Medulla oblongata (tissue), 1 donor: Measurements from ENCODE around the gene HID1.
"Not testable (repeated sequence)": the region's sequence is repeated elsewhere in the genome, so short reads cannot be mapped to it uniquely, and the experiment has no call there.

Experiments used
- DNase-seq: peaks from one replicate; pipeline ENCODE4 v3.0.0-alpha.2; 2015; ENCODE audit errors: extremely low spot score

Gene HID1, protein sequence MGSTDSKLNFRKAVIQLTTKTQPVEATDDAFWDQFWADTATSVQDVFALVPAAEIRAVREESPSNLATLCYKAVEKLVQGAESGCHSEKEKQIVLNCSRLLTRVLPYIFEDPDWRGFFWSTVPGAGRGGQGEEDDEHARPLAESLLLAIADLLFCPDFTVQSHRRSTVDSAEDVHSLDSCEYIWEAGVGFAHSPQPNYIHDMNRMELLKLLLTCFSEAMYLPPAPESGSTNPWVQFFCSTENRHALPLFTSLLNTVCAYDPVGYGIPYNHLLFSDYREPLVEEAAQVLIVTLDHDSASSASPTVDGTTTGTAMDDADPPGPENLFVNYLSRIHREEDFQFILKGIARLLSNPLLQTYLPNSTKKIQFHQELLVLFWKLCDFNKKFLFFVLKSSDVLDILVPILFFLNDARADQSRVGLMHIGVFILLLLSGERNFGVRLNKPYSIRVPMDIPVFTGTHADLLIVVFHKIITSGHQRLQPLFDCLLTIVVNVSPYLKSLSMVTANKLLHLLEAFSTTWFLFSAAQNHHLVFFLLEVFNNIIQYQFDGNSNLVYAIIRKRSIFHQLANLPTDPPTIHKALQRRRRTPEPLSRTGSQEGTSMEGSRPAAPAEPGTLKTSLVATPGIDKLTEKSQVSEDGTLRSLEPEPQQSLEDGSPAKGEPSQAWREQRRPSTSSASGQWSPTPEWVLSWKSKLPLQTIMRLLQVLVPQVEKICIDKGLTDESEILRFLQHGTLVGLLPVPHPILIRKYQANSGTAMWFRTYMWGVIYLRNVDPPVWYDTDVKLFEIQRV

GRCh38 chr17:74972107-74972972 lies at the start of gene HID1:
TSS of gene HID1 (minus strand) at chr17:74972759. CDS start at chr17:74972656, 103 bp downstream.
- peak; percentile 51 for DNase-seq

DNA sequence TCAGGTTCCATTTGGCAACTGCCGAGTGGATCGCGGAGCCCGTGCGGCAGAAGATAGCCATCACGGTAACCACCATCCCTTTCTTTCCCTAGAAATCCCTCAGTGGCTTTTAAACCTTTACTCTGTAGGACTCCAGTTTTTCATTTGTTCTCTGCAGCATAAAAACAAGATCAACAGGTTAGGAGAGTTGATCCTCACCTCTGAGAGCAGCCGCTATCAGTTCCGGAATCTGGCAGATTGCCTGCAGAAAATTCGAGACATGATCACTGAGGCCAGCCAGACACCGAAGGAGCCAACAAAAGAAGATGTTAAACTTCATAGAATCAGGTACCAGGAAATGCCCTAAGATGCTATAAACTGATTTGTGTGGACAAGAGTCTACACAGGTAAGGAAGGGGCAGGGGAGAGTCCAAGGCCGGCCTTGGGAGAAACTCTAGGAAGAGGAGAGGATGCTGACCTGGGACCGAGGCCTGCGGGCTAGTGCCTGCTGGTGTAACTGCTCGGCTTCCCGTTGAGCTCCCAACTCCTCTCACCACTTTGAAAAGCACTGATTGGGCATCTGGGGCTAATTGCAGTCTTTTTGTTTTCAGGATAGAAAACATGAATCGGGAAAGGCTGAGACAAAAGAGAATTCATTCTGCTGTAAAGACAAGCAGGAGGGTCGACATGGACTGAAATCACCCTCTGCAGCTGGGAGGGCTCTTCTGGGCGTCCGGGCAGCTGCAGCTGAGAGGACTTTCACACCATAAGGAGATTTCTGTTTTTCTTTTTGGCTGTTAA lies 48.0 kb upstream of the HID1 start:
- peak; percentile 66 for DNase-seq

DNA sequence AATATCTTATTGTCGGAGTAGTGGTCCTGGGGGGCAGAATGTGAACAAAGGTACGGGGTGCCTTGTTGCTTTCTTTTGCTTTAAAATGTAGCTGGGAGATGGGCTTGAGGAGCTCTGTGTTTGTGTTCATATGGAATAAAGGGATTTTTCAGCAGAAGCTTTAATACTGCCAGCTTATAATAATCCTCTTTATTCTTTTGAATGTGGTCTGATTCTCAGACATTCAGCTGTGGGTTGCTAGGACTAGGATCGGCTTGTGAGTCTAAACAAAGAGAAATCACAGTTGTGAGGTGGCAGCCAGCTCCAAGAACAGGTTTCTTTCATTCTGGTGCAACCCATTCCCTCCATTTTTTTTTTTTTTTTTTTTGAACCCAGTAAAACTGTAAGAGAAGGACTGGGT lies 47.2 kb upstream of the HID1 start:
- peak; percentile 60 for DNase-seq

- peak; percentile 38 for DNase-seq
Measured at GRCh38 chr17:75019146-75019545, 46.6 kb upstream of the HID1 start.

- DNase-seq, result no peak
Measured at GRCh38 chr17:75013092-75013559, 40.6 kb upstream of the HID1 start.

GRCh38 chr17:75012346-75013091 lies 40.0 kb upstream of the HID1 start, which contains the start of gene MRPL58:
TSS of gene MRPL58 (plus strand) at chr17:75012670. CDS start at chr17:75012687, 17 bp downstream.
- peak; percentile 87 for DNase-seq

GRCh38 chr17:75012096-75012345 lies 39.5 kb upstream of the HID1 start:
- DNase-seq, result peak; percentile 14

- DNase-seq, result peak; percentile 70
Measured at GRCh38 chr17:75011401-75012095, 39.0 kb upstream of the HID1 start.

GRCh38 chr17:75010683-75011400 lies 38.3 kb upstream of the HID1 start:
- no peak for DNase-seq

DNA sequence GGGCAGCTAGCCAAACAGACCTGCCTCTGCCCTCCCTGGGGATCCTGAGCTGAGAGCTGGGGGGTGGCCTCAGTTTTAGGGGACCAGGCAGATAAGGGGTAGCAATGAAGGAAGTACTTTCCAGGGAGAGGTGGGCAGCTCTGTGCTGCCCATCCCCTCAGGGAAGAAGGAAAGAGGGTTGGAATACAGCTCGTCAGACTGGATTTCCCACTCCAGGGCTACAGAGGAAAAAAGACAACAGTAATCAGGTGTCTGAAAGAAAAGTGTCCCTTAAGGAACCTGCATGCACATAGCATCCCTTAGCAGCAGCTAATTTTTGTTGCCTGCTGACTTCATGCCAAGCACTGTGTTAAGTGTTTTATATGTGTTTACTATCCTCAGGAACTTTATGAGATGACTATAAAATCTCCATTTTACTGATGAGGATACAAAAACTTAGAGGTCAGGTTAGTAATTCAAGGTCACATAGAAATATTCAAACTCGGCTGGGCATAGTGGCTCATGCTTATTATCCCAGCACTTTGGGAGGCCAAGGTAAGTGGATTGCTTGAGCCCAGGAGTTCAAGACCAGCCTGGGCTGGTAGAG lies 36.7 kb upstream of the HID1 start:
- no peak for DNase-seq

GRCh38 chr17:75008373-75008772 lies 35.8 kb upstream of the HID1 start:
- no peak for DNase-seq

DNA sequence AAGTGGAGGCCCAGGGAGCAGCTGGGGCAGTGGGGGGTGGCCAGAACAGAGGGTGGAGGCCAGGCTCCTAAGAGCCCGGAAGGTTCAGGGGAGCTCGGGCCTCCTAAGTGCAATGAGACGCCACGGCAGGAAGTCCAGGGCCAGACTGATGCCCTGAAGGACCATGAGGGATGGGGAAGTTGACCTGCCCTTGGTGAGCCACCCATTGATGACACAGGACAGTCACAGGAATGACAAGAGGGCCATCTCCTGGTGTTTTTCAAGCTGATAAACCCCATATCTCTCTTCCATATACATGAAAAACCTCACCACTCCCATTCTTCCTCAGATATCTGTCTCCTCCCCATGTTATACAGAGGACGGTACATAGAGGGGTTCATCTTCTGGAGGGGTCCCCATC lies 34.1 kb upstream of the HID1 start:
- no peak for DNase-seq

- DNase-seq, result not testable (repeated sequence)
Measured at GRCh38 chr17:75006084-75006483, 33.5 kb upstream of the HID1 start.

DNA sequence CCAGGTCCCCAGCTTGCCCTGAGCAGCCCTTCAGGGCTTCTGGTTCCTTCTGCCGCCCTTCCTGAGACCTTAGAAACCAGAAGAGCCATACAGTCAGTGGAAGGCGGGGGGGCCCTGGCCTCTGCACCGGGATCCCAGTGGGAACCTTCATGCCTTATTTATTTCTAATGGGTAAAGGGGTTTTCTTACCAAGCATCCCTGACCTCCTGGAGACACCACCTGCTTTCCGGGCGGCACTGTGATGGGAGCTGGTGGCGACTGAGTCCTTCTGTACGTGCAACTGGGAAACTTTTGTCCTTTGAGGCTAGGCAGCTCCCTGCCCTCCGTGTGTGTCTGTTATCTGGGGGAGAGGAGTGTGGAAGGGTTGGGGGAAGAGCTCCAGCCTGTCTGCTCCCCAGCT lies 32.7 kb upstream of the HID1 start:
- DNase-seq, result no peak

DNA sequence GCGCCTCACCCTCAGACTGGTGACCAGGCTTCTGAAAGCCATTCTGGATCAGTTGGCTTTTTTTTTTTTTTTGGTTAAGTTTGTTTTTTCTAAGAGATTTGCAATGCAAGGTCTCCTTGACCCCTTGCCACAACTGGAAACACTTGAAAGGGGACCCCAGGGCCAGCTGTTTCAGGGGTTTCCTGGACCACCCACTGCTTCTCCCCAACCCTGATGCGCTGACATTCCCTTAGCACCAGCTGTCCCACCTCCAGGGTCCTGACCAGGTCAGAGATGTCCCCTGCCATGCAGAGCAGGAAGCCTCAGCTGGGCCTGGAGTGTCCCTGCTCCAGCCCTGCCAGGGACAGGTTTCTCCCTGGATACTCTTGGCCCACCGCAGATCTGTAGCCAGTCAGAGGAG lies 31.8 kb upstream of the HID1 start:
- DNase-seq, result no peak

GRCh38 chr17:75003957-75004355 lies 31.4 kb upstream of the HID1 start:
- DNase-seq, result no peak

DNA sequence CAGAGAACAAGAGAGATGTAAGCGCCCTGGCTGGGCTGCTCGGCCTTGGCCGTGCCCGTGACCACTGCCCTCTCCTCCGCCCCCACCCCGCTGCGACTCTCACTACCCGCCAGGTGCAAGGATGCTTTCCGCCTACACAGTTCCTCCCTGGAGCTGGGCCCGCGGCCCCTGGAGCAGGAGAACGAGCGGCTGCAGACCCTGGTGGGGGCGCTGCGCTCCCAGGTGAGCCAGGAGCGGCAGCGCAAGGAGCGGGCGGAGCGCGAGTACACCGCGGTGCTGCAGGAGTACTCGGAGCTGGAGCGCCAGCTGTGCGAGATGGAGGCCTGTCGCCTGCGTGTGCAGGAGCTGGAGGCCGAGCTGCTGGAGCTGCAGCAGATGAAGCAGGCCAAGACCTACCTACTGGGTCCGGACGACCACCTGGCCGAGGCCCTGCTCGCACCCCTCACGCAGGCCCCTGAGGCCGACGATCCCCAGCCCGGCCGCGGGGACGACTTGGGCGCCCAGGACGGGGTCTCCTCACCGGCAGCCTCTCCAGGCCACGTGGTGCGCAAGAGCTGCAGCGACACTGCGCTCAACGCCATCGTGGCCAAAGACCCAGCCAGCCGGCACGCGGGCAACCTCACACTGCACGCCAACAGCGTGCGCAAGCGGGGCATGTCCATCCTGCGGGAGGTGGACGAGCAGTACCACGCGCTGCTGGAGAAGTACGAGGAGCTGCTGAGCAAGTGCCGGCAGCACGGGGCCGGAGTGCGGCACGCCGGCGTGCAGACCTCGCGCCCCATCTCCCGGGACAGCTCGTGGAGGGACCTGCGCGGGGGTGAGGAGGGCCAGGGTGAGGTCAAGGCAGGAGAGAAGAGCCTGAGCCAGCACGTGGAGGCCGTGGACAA lies 30.8 kb upstream of the HID1 start:
- no peak for DNase-seq
